NCI-H2029 (cell line): ENCODE results near the gene SYP.
"Not testable (repeated sequence)": the region's sequence is repeated elsewhere in the genome, so short reads cannot be mapped to it uniquely, and the experiment has no call there.

Experiments used
- DNase-seq: peaks from one replicate; lab custom pipeline; 2025; lab: John Stamatoyannopoulos, UW

SYP gene

DNA sequence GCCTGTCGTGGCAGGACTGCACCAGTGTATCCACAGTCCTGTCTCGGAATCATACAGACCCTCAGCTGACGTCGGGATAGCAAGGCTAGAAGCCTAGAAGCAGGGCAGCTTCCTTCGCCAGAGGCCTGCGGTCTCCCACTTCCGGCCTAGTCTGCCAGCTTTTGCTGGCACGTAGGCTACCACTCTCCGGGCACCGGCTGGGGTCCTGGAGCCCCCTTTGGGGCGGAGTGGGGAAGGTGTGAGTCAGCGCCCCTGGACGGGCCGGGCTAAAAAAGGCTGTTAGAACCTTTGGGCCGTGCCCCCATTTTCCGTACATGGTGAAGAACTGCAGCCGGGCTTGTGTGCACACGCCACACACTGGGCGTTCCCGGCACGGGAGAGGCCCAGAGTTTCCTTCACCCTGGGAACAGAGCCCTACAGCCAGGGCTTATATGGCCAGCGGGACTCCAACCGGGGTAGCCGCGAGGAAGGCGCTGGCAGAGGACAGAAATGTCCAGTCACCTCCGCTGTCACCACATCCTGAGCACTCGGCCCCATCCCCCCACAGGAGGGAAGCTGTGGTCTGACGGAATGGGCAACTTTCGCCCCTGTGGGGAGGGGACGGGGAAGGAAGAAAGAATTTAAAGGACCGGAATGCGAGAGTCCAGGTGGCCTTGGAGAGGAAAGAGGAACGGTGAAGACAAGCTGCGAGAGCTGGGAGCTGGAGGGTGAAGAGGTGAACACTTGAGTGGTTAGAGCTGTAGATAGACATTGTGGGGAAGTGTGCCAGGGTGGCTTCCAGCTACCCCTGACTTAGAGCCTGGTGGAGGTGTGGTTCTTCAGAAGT lies 32.9 kb downstream of the SYP start:
- DNase-seq, result peak; percentile 66

GRCh38 chrX:49165901-49166881 lies 33.8 kb downstream of the SYP start:
- DNase-seq, result peak; percentile 81

- DNase-seq, result no peak
Measured at GRCh38 chrX:49164589-49165360, 35.2 kb downstream of the SYP start.

DNA sequence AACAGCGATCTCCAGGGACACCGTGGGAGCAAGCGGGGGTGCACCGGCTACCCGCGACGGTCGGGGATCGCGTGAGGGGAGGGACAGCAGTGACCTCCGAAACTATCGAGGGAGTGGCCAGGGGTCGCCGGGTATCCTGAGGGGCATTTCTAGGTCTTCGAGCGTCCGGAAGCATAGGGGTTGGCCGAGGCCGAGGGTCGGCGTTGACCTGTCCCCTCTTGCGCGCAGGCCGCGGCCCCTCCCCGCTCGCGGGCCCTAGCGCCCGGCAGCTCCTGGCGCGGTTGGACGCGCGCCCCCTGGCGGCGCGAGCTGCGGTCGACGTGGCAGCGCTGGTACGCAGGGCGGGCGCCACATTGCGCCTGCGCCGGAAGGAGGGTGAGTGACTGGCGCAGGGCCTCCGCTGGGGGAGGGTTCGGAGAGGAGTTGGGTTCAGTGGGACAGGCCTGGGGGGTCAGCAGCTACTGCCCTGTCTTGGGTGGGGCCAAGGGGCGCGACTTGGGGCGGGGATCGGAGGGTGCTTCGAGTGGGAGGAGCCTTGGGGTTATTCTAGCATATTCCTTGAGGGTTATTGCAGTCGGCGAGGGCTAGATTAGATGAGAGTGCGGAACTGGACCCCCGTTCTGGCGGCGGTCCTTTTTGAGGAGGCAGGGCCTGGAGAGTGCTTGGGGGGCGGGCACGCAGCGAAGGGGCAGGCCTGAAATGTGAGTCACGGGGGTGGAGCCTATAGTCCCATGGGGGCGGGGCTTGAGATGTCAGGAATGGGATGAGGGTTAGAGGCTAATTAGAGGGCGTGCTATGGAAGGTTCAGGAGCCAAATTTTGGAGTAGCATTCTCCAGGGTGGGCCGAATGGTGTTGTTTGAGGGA lies 36.2 kb downstream of the SYP start:
- peak; percentile 71 for DNase-seq

DNA sequence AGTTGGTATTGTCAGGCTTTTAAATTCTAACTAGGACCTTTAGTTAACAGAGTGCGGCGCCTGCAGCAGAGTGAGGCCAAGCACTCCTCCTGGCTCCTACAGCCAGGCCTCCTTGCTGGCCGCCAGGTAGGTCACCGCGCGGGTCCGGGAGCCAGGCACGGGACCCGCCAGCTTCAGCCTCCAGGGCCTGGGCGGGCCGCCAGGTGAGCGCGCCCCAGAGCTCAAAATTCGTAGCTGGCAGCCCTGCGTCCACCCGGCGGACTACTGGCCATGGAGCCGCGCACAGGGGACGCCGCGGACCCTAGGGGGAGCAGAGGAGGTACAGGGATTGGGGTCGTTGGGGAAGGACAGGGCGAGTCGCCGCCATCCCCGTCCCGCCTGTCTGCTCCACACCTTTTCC lies 37.4 kb downstream of the SYP start, which contains the start of gene MAGIX:
TSS of gene MAGIX (plus strand) at position 139 of the 400 bp plus-strand sequence. CDS start at position 271, 132 bp downstream.
- no peak for DNase-seq

DNA sequence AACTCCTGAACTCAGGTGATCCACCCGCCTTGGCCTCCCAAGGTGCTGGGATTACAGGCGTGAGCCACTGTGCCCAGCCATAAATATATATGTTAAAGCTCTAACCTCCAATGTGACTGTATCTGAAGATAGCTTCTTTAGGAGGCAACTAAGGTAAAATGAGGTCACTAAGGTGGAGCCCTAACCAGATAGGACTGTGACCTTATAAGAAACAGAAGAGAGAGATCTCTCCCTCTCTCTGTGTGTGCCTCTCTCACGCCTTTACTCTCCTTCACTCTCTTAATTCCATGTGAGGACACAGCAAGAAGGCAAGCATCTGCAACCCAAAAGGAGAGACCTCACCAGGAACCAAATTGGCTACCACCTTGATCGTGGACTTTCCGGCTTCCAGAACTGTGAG lies 38.4 kb downstream of the SYP start:
- DNase-seq, result no peak

GRCh38 chrX:49160908-49161307 lies 39.1 kb downstream of the SYP start:
- DNase-seq, result no peak

DNA sequence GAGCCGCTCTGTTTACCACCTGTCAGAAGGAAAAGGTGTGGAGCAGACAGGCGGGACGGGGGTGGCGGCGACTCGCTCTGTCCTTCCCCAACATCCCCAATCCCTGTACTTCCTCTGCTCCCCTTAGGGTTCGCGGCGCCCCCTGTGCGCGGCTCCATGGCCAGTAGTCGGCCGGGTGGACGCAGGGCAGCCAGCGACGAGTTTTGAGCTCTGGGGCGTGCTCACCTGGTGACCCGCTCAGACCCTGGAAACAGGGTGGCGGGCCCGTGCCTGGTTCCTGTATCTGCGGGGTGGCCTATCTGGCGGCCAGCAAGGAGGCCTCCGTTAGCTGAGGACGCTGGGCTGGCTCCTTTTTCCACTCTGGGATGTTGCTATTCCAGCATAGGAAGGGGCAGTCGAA lies 42.8 kb downstream of the SYP start:
- DNase-seq, result no peak

- DNase-seq, result peak; percentile 72
Measured at GRCh38 chrX:49155900-49156837, 43.8 kb downstream of the SYP start.

DNA sequence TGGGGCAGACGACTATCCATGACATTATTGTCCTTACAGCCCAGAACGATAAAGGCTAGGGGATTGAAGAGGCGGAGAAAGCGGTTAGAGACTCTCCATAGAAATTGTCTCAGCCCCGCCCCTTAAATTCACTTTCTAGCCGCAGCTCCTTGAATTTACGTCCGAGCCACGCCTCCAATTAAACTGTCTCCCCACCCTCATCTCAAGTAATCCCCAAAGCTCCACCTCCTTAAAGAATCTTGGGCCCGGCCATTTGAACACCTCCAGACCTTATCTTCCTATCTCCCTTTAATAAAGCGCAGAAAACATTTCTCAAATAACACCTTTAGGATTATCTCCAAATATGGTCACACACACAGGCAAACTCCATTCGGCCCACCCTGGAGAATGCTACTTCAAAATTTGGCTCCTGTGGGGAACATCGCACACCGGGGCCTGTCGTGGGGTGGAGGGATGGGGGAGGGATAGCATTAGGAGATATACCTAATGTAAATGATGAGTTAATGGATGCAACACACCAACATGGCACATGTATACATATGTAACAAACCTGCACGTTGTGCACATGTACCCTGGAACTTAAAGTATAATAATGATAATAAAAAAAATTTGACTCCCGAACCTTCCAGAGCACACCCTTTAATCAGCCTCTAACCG lies 44.6 kb downstream of the SYP start:
- DNase-seq, result no peak

- DNase-seq, result no peak
Measured at GRCh38 chrX:49153467-49153866, 46.5 kb downstream of the SYP start.

DNA sequence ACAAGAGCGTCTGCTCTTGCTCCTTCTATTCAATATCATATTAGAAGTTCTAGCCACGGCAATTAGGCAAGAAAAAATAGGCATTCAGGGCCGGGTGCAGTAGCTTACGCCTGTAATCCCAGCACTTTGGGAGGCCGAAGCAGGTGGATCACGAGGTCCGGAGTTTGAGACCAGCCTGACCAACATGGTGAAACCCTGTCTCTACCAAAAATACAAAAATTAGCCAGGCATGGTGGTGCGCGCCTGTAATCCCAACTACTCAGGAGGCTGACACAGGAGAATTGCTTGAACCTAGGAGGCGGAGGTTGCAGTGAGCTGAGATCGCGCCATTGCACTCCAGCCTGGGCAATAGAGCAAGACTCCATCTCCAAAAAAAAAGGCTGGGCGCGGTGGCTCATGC lies 50.7 kb downstream of the SYP start:
- DNase-seq, result not testable (repeated sequence)

GRCh38 chrX:49148390-49149100 lies 51.4 kb downstream of the SYP start:
- not testable (repeated sequence) for DNase-seq

DNA sequence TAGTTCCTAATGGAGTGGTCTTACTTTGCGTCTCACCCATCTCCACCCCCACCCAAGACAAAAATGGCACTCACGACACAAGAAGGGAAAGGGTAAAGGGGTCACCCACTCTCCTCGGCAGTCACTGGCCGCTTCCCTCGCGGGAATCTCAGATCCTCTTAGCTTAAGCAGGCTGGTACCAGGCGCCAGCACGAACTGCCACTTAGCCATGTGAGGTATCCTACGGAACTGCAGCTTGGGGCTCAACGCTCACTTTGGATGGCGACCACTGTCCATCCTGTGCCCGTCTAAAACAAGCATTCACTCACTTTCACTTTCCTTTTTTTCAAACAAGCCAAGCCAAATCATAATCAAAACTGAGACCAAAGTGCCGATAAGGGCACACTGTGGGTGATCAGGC lies 52.1 kb downstream of the SYP start:
- no peak for DNase-seq

DNA sequence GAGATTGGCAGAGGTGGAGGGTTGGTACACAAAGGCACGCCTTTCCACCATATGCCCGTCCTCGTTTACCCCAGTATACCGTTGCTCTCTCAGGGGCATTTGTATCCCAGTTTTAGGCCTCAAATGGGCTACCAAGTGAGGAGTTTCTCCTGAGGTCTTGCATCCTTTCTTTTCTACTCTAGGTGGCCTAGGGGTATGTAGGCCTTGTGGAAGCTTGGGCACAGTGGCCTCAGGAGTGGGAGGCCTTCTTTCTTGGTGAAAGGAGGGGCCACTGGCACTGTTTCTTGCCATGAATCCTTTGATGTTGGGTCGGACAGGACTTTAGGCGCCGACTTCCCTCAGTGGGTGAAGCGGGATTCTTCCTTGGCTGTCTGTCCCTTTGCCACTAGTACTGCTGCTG lies 52.7 kb downstream of the SYP start:
- DNase-seq, result no peak

GRCh38 chrX:49143154-49143553 lies 56.8 kb downstream of the SYP start:
- not testable (repeated sequence) for DNase-seq

- DNase-seq, result not testable (repeated sequence)
Measured at GRCh38 chrX:49142264-49142663, 57.7 kb downstream of the SYP start.

- no peak for DNase-seq
Measured at GRCh38 chrX:49139713-49140112, 60.3 kb downstream of the SYP start.
